Activated CD4-positive, alpha-beta T cell treated with anti-CD3 and anti-CD28 coated beads, Interleukin-2, amount 10 ng/mL, durations not matched to agents 7 days and 5 days (primary cell): Measurements from ENCODE around the gene CSNK2A1. TPM values are rescaled to one million over a fixed set of nuclear protein-coding genes. Genes with fewer than 3 reads are reported as not detected.

Source experiments
- CTCF ChIA-PET: fragments of 350-600 bp; sonication (Branson Sonifier 250); formaldehyde crosslinking; loops from one replicate; lab custom pipeline; 2021; ENCODE audit warnings: antibody characterized with exemption; lab: Charles Lee
- POLR2A ChIA-PET: fragments of 350-600 bp; sonication (Branson Sonifier 250); formaldehyde crosslinking; loops from one replicate; lab custom pipeline; 2021; ENCODE audit warnings: antibody characterized with exemption; lab: Charles Lee
- DNase-seq: peaks from one replicate; pipeline ENCODE4 v3.0.0-alpha.2; 2020
- H3K27ac Mint-ChIP-seq: one replicate; pipeline ENCODE4 v1.8.0; 2021; ENCODE audit warnings: mild to moderate bottlenecking, moderate library complexity, mixed read lengths
- H3K27me3 Mint-ChIP-seq: one replicate; pipeline ENCODE4 v1.8.0; 2021; ENCODE audit warnings: mixed read lengths
- H3K36me3 Mint-ChIP-seq: one replicate; pipeline ENCODE4 v1.8.0; 2021; ENCODE audit warnings: low read depth, mixed read lengths
- H3K4me1 Mint-ChIP-seq: one replicate; pipeline ENCODE4 v1.8.0; 2021; ENCODE audit warnings: mixed read lengths
- H3K4me3 Mint-ChIP-seq: one replicate; pipeline ENCODE4 v1.8.0; 2021; ENCODE audit warnings: mild to moderate bottlenecking, moderate library complexity, mixed read lengths
- H3K9me3 Mint-ChIP-seq: one replicate; pipeline ENCODE4 v1.8.0; 2021; ENCODE audit warnings: mixed read lengths
- total RNA-seq, 2 experiments: library from RNA; stranded (reverse); gene quantifications; one replicate each; pipeline ENCODE4 v1.2.3, GENCODE V29; 2021

The CSNK2A1 gene
- total RNA-seq, 2 experiments from 2014 or later, result 111 to 133 TPM

DNA sequence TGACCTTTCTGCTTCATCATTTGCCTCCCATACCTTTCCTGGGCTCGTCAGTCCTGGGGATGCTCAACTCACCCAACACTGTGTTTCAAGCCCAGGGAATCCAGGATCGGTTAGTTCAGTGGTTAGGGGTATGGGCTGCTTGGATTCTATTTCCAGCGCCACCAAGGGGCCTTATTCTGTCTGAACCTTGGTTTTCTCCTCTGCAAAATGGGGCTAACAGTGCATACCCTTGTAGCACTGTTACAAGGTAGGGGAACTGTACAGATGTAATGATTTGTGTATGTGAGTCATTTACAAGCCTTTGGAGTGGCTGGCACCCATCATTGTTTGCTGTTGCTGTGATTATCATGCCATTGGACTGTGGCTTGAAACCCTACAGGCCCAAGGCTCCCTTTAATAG, 14.5 kb upstream of the CSNK2A1 start:
- no peaks in the 10 kb centered on the region for H3K4me1 Mint-ChIP-seq
- H3K36me3 Mint-ChIP-seq, result no peaks in the 10 kb centered on the region
- H3K9me3 Mint-ChIP-seq, result no peaks in the 10 kb centered on the region
- H3K27me3 Mint-ChIP-seq, result peaks cover 30% of the 10 kb centered on the region
- DNase-seq, result no peak
- no peak overlapping the region for H3K27ac Mint-ChIP-seq
- no peak overlapping the region for H3K4me3 Mint-ChIP-seq
- POLR2A ChIA-PET, result no interaction called here
- CTCF ChIA-PET, result interaction anchor here (1.6 kb wide), 1 partner anchor 109 kb away, joined by 4 read pairs; no protein-coding TSS in a partner anchor

- H3K9me3 Mint-ChIP-seq, result no peaks in the 10 kb centered on the region
- H3K36me3 Mint-ChIP-seq, result no peaks in the 10 kb centered on the region
- H3K4me1 Mint-ChIP-seq, result no peaks in the 10 kb centered on the region
- CTCF ChIA-PET, result no interaction called here
- peaks cover 33% of the 10 kb centered on the region for H3K27me3 Mint-ChIP-seq
- no peak for DNase-seq
- no peak overlapping the region for H3K27ac Mint-ChIP-seq
- no peak overlapping the region for H3K4me3 Mint-ChIP-seq
- POLR2A ChIA-PET, result no interaction called here
Measured at GRCh38 chr20:556984-557383, 13.4 kb upstream of the CSNK2A1 start.

- H3K27ac Mint-ChIP-seq, result no peak overlapping the region
- no peaks in the 10 kb centered on the region for H3K36me3 Mint-ChIP-seq
- ChIA-PET CTCF (interaction anchor here (0.8 to 1.2 kb wide), 2 partner anchors 12 to 1736 kb away, joined by 4 read pairs; no protein-coding TSS in a partner anchor), POLR2A (no interaction called here)
- no peaks in the 10 kb centered on the region for H3K4me1 Mint-ChIP-seq
- H3K4me3 Mint-ChIP-seq, result no peak overlapping the region
- no peak for DNase-seq
- H3K27me3 Mint-ChIP-seq, result peaks cover 38% of the 10 kb centered on the region
- H3K9me3 Mint-ChIP-seq, result no peaks in the 10 kb centered on the region
Measured at GRCh38 chr20:555976-556385, 12.4 kb upstream of the CSNK2A1 start.

DNA sequence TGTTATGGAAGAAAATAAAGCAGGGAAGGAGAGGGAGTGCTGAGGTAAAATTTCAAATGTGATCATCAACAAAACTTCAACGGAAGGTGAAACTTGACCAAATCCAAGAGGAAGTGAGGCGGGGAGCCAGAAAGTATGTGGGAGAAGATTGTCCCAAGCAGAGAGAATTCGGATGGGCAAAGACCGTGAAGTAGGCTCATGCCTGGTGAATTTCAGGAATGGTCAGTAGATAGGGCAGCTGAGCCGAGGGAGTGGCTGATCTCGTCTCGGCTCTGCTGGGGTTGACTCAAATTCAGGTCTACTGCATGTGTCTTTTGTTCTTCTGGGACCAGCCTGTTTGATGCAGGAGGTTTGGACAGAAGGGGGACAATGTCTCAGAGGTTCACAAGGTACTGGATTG, 7.0 kb upstream of the CSNK2A1 start:
- H3K4me3 Mint-ChIP-seq, result no peak overlapping the region
- DNase-seq, result no peak
- H3K4me1 Mint-ChIP-seq, result no peaks in the 10 kb centered on the region
- no peak overlapping the region for H3K27ac Mint-ChIP-seq
- CTCF ChIA-PET, result interaction anchor here (1.3 kb wide), 1 partner anchor 12 kb away, joined by 4 read pairs; no protein-coding TSS in a partner anchor
- POLR2A ChIA-PET, result no interaction called here
- H3K36me3 Mint-ChIP-seq, result no peaks in the 10 kb centered on the region
- H3K9me3 Mint-ChIP-seq, result peaks cover under 1% of the 10 kb centered on the region
- H3K27me3 Mint-ChIP-seq, result peaks cover 45% of the 10 kb centered on the region

GRCh38 chr20:549722-550496, 6.3 kb upstream of the CSNK2A1 start:
- H3K36me3 Mint-ChIP-seq, result no peaks in the 10 kb centered on the region
- ChIA-PET POLR2A (no interaction called here), CTCF (interaction anchor here (0.7 kb wide), 1 partner anchor 62 kb away, joined by 3 read pairs; no protein-coding TSS in a partner anchor)
- H3K9me3 Mint-ChIP-seq, result peaks cover 4% of the 10 kb centered on the region
- no peaks in the 10 kb centered on the region for H3K4me1 Mint-ChIP-seq
- no peak for DNase-seq
- no peak overlapping the region for H3K4me3 Mint-ChIP-seq
- peaks cover 41% of the 10 kb centered on the region for H3K27me3 Mint-ChIP-seq
- H3K27ac Mint-ChIP-seq, result no peak overlapping the region

GRCh38 chr20:548906-549305, 5.3 kb upstream of the CSNK2A1 start:
- Mint-ChIP-seq H3K36me3 (peaks cover 9% of the 10 kb centered on the region), H3K4me1 (peaks cover 9% of the 10 kb centered on the region), H3K9me3 (peaks cover 7% of the 10 kb centered on the region), H3K27me3 (peaks cover 34% of the 10 kb centered on the region), H3K27ac (no peak overlapping the region), H3K4me3 (no peak overlapping the region)
- no peak for DNase-seq
- ChIA-PET CTCF (interaction anchor here (0.7 kb wide), 1 partner anchor 63 kb away, joined by 3 read pairs; no protein-coding TSS in a partner anchor), POLR2A (no interaction called here)

GRCh38 chr20:547394-547793, 3.8 kb upstream of the CSNK2A1 start:
- peaks cover 7% of the 10 kb centered on the region for H3K9me3 Mint-ChIP-seq
- POLR2A ChIA-PET, result no interaction called here
- CTCF ChIA-PET, result interaction anchor here (0.7 kb wide), 1 partner anchor 723 kb away, joined by 6 read pairs; no protein-coding TSS in a partner anchor
- peaks cover 17% of the 10 kb centered on the region for H3K36me3 Mint-ChIP-seq
- DNase-seq, result no peak
- H3K27me3 Mint-ChIP-seq, result peaks cover 28% of the 10 kb centered on the region
- peaks cover 18% of the 10 kb centered on the region for H3K4me1 Mint-ChIP-seq
- no peak overlapping the region for H3K27ac Mint-ChIP-seq
- no peak overlapping the region for H3K4me3 Mint-ChIP-seq

DNA sequence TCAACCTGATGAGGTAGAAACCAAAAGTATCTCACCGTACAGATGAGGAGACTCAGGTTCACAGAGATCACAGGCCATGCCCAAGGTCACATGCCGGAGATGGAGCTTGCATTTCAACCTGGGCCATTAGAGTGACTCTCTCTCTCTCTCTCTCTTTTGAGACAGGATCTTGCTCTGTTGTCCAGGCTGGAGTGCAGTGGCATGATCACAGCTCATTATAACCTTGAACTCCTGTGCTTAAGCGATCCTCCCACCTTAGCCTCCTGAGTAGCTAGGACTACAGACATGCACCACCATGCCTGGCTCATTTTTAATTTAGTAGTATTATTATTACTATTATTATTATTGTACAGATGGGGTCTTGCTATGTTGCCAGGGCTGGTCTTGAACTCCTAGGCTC, 2.8 kb upstream of the CSNK2A1 start:
- Mint-ChIP-seq H3K27ac (no peak overlapping the region), H3K36me3 (peaks cover 24% of the 10 kb centered on the region), H3K4me3 (no peak overlapping the region), H3K9me3 (peaks cover 14% of the 10 kb centered on the region), H3K4me1 (peaks cover 28% of the 10 kb centered on the region), H3K27me3 (peaks cover 21% of the 10 kb centered on the region)
- CTCF ChIA-PET, result interaction anchor here (0.6 kb wide), 1 partner anchor 208 kb away, joined by 3 read pairs; no protein-coding TSS in a partner anchor
- DNase-seq, result no peak
- POLR2A ChIA-PET, result no interaction called here

DNA sequence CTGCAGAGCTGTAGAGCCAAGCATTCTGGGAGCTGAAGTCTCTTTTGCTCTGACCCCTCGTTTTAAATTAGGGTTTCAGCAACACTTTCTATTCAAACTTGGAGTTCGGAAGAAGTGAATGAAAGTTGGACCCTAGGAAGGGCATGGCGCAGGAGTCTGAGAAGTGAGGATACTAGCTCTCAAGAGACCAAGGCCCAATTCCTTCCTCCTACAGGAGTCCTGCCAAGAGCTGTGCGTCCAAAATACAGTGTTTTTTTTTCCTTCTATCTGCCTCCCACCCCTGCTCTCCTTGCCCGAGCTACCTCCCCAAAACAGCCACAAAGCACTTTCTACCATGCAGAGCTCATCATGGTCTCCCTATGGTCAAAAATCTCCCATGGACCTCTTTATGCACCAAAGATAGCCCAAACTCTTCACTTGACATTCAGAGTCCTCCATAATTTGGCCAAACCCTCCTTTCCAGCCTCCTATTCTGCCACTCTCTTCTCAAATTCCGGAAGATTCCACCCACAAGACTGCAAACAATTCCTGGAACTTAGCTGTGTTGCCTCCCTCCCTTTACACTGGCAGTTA, 649 bp upstream of the CSNK2A1 start:
- no peak for DNase-seq
- Mint-ChIP-seq H3K27ac (peak overlapping the region; percentile 98), H3K4me3 (peak overlapping the region; percentile 83), H3K36me3 (peaks cover 45% of the 10 kb centered on the region), H3K9me3 (peaks cover 23% of the 10 kb centered on the region), H3K4me1 (peaks cover 42% of the 10 kb centered on the region), H3K27me3 (peaks cover 6% of the 10 kb centered on the region)
- ChIA-PET CTCF (interaction anchor here (1.0 to 1.5 kb wide), 2 partner anchors 24 to 101 kb away, joined by 3 to 6 read pairs; no protein-coding TSS in a partner anchor), POLR2A (no interaction called here)

GRCh38 chr20:542777-543368, 717 bp downstream of the CSNK2A1 start:
- DNase-seq, result peak; percentile 27
- ChIA-PET CTCF (interaction anchor here (1.0 to 1.6 kb wide), 3 partner anchors 26 to 213 kb away, joined by 3 to 6 read pairs (median 4); no protein-coding TSS in a partner anchor), POLR2A (no interaction called here)
- Mint-ChIP-seq H3K36me3 (peaks cover 55% of the 10 kb centered on the region), H3K27ac (peak overlapping the region; percentile 98), H3K9me3 (peaks cover 23% of the 10 kb centered on the region), H3K27me3 (peaks cover 4% of the 10 kb centered on the region), H3K4me1 (peaks cover 53% of the 10 kb centered on the region), H3K4me3 (peak overlapping the region; percentile 83)

GRCh38 chr20:540391-541201, 3.0 kb downstream of the CSNK2A1 start:
- H3K9me3 Mint-ChIP-seq, result peaks cover 22% of the 10 kb centered on the region
- peaks cover 73% of the 10 kb centered on the region for H3K4me1 Mint-ChIP-seq
- H3K27me3 Mint-ChIP-seq, result no peaks in the 10 kb centered on the region
- H3K27ac Mint-ChIP-seq, result no peak overlapping the region
- no peak overlapping the region for H3K4me3 Mint-ChIP-seq
- POLR2A ChIA-PET, result no interaction called here
- no peak for DNase-seq
- H3K36me3 Mint-ChIP-seq, result peaks cover 56% of the 10 kb centered on the region
- CTCF ChIA-PET, result no interaction called here

GRCh38 chr20:539848-540247, 3.7 kb downstream of the CSNK2A1 start:
- peaks cover 57% of the 10 kb centered on the region for H3K36me3 Mint-ChIP-seq
- no peaks in the 10 kb centered on the region for H3K27me3 Mint-ChIP-seq
- ChIA-PET POLR2A (no interaction called here), CTCF (no interaction called here)
- no peak overlapping the region for H3K4me3 Mint-ChIP-seq
- no peak overlapping the region for H3K27ac Mint-ChIP-seq
- peaks cover 18% of the 10 kb centered on the region for H3K9me3 Mint-ChIP-seq
- no peak for DNase-seq
- peaks cover 76% of the 10 kb centered on the region for H3K4me1 Mint-ChIP-seq
